ENCODE measurements around the gene ANO6. TPM values are rescaled to one million over a fixed set of nuclear protein-coding genes. Genes with fewer than 3 reads are reported as not detected.
A peak's percentile ranks its signal among the peaks of the same experiment; 100 is the strongest.

ANO6 gene
- total and polyA plus RNA-seq, 8 donors = 58.0 to 79.7 (median 66.1) TPM

DNA sequence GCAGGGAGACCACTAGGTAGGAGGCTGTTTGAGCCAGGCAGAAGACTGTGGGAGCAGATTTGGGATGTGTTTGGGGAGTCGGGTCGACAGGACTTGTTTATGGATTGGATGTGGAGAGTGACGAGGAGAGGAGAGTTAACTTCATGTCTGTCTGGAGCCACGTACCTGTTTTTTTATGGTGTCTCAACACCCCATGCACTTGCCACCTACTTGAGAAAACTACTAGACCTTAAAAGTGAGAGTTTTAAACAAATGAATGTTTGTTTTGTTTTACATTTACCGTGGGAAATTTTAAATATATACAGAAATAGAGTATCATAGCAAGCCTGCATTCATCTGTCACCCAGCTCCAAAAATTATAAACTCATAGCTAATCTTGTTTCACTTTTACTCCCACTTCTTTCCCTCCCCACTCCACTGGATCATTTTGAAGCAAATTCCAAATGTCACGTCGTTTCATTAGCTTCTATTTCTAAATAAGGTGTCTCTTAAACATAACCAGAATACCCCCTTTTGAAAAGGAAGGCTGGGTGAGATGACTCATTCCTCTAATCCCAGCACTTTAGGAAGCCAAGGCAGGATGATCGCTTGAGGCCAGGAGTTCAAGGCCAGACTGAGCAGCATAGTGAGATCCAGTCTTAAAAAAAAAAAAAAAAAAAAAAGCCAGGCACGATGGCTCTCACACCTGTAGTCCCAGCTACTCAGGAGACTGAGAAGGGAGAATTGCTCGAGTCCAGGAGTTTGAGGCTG lies 136.2 kb downstream of the ANO6 start:
- intact Hi-C loops (cut with DNase I) = no loop called here
- DNase-seq = no peak
- ATAC-seq = no peak

DNA sequence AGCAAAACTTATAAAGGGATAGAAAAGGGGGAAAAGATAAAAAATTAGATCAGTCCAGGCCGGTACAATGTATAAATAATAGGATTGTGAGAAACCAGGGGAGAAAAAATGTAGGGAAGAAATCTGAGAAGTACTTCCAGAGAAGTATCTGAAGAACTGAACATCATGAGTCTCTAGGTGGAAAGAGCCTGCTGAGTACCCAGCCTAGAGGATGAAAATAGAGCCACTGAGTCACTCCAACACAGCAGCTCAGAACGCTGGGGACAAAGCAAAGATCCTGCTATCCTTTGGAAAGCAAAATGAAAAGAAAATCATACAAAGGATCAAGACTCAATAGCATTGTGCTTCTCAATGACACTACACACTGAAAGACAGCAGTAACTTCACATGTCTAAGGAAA lies 138.0 kb downstream of the ANO6 start:
- Histone ChIP-seq H3K27me3 (no peaks in the 10 kb centered on the region), H3K4me1 (no peaks in the 10 kb centered on the region), H3K9me3 (no peaks in the 10 kb centered on the region), H3K36me3 (peaks cover 0 to 69% of the 10 kb centered on the region in 2 donors), H3K27ac (no peak overlapping the region), H3K4me3 (no peak overlapping the region)
- TF ChIP-seq, protein P1, sequence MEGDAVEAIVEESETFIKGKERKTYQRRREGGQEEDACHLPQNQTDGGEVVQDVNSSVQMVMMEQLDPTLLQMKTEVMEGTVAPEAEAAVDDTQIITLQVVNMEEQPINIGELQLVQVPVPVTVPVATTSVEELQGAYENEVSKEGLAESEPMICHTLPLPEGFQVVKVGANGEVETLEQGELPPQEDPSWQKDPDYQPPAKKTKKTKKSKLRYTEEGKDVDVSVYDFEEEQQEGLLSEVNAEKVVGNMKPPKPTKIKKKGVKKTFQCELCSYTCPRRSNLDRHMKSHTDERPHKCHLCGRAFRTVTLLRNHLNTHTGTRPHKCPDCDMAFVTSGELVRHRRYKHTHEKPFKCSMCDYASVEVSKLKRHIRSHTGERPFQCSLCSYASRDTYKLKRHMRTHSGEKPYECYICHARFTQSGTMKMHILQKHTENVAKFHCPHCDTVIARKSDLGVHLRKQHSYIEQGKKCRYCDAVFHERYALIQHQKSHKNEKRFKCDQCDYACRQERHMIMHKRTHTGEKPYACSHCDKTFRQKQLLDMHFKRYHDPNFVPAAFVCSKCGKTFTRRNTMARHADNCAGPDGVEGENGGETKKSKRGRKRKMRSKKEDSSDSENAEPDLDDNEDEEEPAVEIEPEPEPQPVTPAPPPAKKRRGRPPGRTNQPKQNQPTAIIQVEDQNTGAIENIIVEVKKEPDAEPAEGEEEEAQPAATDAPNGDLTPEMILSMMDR (IDR thresholded peaks at IDR 0.05) = no peak
- DNase-seq (no peak), ATAC-seq (no peak)
- intact Hi-C loops (cut with DNase I) = no loop called here

More for the DNA sequence above, 136.2 kb downstream of the ANO6 start:
- TF ChIP-seq, protein P1 (IDR thresholded peaks at IDR 0.05) = no peak
- Histone ChIP-seq H3K4me3 (no peak overlapping the region), H3K9me3 (no peaks in the 10 kb centered on the region), H3K4me1 (no peaks in the 10 kb centered on the region), H3K36me3 (peaks cover 0 to 65% of the 10 kb centered on the region in 2 donors), H3K27ac (no peak overlapping the region), H3K27me3 (no peaks in the 10 kb centered on the region)

DNA sequence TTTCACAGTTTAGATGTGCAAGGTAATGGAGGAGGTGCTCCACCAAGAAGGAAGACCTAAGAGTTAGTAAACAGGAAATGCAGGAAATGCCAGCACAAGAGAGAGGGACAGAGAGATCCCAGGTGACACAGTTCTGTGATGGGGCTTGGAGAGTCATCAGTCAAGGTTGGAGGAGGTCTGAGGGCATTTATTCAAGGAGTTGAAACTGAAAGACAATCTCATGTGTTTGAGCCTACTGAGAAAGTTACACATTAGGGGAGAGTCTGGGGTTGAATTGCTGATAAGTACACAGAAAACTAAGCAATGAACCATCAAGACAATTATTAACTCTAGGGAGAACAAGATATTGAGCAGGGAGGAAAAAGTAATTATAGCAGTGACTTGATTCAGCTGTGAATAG lies 138.5 kb downstream of the ANO6 start:
- Histone ChIP-seq H3K9me3 (no peaks in the 10 kb centered on the region), H3K4me1 (no peaks in the 10 kb centered on the region), H3K27me3 (no peaks in the 10 kb centered on the region), H3K27ac (no peak overlapping the region), H3K36me3 (peaks cover 0 to 66% of the 10 kb centered on the region in 2 donors), H3K4me3 (no peak overlapping the region)
- ATAC-seq = no peak
- DNase-seq = no peak
- intact Hi-C loops (cut with DNase I) = no loop called here
- TF ChIP-seq, protein P1 (IDR thresholded peaks at IDR 0.05) = no peak

DNA sequence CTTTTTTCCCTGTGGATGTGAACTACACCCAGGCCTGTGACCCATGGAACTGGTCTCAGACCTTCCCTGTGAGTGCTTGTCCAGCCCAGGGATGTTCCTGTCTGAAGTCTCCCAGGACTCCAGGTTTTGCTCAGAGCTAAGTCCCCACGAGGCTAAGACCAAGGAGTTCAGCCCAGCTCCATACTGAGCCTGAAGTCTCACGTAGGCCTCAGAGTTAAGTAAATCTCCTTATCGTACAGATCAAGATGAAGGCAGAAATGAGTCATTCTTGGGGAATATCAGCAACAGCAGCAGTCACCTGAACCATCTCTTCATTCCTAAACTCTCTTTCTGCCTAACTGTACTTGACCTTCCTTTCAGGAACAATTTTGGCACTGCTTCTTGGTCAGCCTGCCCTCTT lies 139.8 kb downstream of the ANO6 start:
- H3K36me3 ChIP-seq = peaks cover 0 to 63% of the 10 kb centered on the region in 2 donors
- no peak for DNase-seq
- H3K9me3 ChIP-seq = no peaks in the 10 kb centered on the region
- TF ChIP-seq, protein P1 (IDR thresholded peaks at IDR 0.05) = no peak
- H3K27ac ChIP-seq = no peak overlapping the region
- H3K27me3 ChIP-seq = no peaks in the 10 kb centered on the region
- H3K4me3 ChIP-seq = no peak overlapping the region
- intact Hi-C loops (cut with DNase I) = no loop called here
- peak; percentile 59 for ATAC-seq
- no peaks in the 10 kb centered on the region for H3K4me1 ChIP-seq

DNA sequence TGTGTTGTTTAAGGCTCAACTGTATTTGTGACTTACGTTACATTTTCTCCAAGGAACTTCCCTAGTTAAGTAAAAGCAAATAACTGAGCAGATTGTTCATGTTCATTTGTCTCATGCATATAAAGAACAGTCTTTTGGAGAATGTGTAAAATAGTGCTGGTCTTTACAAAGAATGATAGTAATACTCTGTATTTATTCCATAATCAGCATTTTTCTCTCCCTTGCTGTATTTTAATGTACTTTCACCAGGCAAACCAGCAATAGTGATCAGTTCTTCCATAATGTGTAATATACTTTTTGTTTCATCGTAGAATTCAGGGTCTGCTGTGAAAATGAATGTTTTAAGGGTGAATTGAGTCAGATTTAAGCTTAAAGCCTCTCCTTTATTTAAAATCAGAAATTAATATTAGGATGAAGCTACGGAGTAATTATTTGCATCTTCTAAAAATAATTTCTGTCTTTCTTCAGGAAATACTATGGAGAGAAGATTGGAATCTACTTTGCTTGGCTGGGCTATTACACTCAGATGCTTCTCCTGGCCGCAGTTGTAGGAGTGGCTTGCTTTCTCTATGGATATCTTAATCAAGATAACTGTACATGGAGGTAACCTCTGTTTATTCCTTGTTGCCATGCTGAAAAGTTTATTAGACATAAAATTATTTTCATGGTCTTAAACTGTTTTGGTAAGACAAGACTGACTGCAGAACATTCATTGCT lies 141.1 kb downstream of the ANO6 start:
- TF ChIP-seq, protein P1 (IDR thresholded peaks at IDR 0.05) = no peak
- ATAC-seq = peak; percentile 21
- intact Hi-C loops (cut with DNase I) = no loop called here
- Histone ChIP-seq H3K36me3 (peaks cover 0 to 50% of the 10 kb centered on the region in 2 donors), H3K27ac (peak overlapping the region in 1 of 2 donors; percentile 9), H3K4me1 (no peaks in the 10 kb centered on the region), H3K27me3 (no peaks in the 10 kb centered on the region), H3K9me3 (peaks cover 0 to 5% of the 10 kb centered on the region in 2 donors), H3K4me3 (no peak overlapping the region)
- DNase-seq = no peak
